SK-N-MC (cell line): ENCODE results near the gene ATP2B1.
"Not testable (repeated sequence)": the region's sequence is repeated elsewhere in the genome, so short reads cannot be mapped to it uniquely, and the experiment has no call there.

Experiments
- DNase-seq: peaks from one replicate; pipeline ENCODE4 v3.0.0-alpha.2; 2011; ENCODE audit warnings: low read depth, low spot score
- H3K27ac ChIP-seq: fragments of 200-600 bp; sonication (generic); 2 replicates; pipeline ENCODE4 v1.5.1; 2016; ENCODE audit warnings: mixed run types
- H3K36me3 ChIP-seq: fragments of 200-600 bp; sonication (generic); 2 replicates; pipeline ENCODE4 v1.6.1; 2017; ENCODE audit warnings: antibody characterized with exemption, low read length, mixed read lengths; ENCODE audit not compliant: insufficient read depth
- H3K4me3 ChIP-seq: fragments of 200-600 bp; sonication (generic); 2 replicates; pipeline ENCODE4 v1.5.1; 2016
- H3K9ac ChIP-seq: fragments of 200-600 bp; sonication (generic); 2 replicates; pipeline ENCODE4 v1.8.0; 2017; ENCODE audit warnings: mixed run types, mixed read lengths; ENCODE audit not compliant: insufficient read length
- H3K9me3 ChIP-seq: fragments of 200-600 bp; sonication (generic); 2 replicates; pipeline ENCODE4 v1.6.1; 2017; ENCODE audit warnings: low read depth, mild to moderate bottlenecking, antibody characterized with exemption, low read length, moderate library complexity, mixed read lengths
- EZH2 ChIP-seq: fragments of 200-600 bp; sonication (generic); IDR thresholded peaks from one replicate; pipeline ENCODE4 v1.6.1; 2017; ENCODE audit warnings: antibody characterized with exemption
- FOXP2 ChIP-seq: optimal IDR thresholded peaks from 2 replicates; pipeline ENCODE3; 2011; ENCODE audit warnings: mild to moderate bottlenecking, moderate library complexity; ENCODE audit not compliant: insufficient read depth; ENCODE audit errors: extremely low read length, control extremely low read depth
- POLR2AphosphoS5 ChIP-seq: IDR thresholded peaks from 2 replicates; pipeline ENCODE4 v1.6.1; 2012; ENCODE audit warnings: mild to moderate bottlenecking, low read depth, low read length, borderline replicate concordance

The ATP2B1 gene

DNA sequence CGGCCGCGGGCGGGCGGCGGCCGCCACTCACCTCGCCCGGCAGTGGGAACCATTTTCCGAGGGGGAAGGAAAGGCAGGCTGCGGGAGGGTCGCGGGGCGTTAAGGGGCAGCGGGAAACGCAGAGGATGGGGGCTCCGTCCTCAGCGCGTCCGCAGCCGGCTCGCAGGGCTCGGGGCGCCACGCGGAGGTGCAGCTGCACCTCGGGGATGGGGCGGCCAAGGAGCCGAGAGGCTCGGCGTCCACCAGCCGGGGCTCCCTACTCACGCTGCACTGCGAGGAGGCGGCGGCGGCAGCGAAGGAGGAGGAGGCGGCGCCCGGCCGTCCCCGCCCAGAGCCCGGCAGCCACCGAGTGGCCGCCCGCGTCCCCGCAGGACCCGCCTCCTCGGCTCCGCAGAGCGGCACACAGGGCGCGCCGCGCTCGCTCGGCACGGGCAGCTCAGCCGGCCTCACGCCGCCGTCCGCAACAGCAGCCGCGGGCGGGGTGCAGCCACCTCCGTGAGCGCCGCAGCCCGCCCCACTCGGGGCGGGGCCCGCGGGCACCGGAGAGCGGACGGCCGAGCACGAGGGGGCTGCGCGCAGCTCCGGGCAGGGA is at the start of gene ATP2B1:
ATP2B1 (minus strand) TSS at position 274 of the 592 bp plus-strand sequence. CDS start 52,952 bp downstream, outside the sequence.
- peak within 1 kb of the TSS; percentile 58; the same call in 1 of the 2 replicates for H3K27ac ChIP-seq
- TF ChIP-seq POLR2AphosphoS5 (no peak; the same call in 1 of the 2 replicates), EZH2 (no peak), FOXP2 (no peak)
- H3K4me3 ChIP-seq, result peak within 1 kb of the TSS; percentile 81
- H3K9ac ChIP-seq, result peak within 1 kb of the TSS; percentile 76
- no peak for DNase-seq
- no peaks in the 10 kb centered on the region for H3K9me3 ChIP-seq
- no peaks in the 10 kb centered on the region for H3K36me3 ChIP-seq

DNA sequence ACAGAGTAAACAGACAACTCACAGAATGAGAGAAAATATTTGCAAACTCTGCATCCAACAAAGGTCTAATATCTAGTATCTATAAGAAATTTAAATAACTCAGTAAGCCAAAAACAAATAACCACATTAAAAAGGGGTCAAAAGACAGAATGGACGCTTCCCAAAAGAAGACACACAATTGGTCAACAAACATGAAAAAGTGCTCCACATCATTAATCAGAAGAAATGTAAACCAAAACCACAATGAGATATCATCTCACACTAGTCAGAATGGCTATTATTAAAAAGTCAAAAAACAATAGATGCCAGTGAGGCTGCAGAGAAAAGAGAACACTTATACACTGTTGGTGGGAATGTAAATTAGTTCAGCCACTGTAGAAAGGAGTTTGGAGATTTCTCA is 49.3 kb upstream of the ATP2B1 start:
- not testable (repeated sequence) for H3K4me3 ChIP-seq, H3K9me3 ChIP-seq, H3K27ac ChIP-seq, DNase-seq, H3K36me3 ChIP-seq, H3K9ac ChIP-seq

DNA sequence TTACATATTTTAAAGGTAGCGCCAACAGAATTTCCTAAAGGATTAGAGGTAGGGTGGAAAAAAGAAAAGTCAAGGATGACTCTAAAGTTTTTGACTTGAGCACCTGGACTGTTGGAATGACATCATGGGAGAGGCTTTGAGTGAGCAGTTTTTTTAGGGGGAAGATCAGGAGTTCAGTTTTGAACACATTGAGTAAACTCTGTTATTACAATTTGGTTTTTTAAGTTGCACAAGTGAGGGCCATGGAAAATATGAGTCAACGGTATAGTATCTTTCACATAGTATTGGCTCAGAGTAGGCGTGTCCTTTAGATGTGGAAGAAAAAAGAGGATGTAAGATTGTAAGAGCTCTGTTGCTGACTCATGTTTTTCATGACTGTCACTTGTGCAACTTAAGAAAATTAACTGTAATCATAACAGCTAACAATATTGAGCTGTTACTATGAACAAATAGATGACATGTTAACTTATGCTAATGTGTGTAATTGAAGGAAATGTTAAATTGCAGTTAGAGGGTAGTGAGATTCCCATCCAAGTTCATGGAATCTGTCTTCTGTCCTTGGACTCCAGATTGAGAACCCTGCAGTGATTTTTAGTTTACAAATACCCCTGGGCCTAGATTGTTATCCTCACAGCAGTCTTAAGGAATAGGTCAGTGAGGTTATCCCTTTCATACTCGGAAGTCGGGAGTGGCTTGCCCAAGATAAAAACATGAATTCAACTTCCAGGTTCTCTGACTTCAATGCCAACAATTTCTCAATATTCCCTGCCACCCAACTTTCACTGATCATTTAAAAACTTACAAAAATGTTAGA is 48.2 kb upstream of the ATP2B1 start:
- H3K27ac ChIP-seq, result no peak overlapping the region
- DNase-seq, result peak; percentile 35

DNA sequence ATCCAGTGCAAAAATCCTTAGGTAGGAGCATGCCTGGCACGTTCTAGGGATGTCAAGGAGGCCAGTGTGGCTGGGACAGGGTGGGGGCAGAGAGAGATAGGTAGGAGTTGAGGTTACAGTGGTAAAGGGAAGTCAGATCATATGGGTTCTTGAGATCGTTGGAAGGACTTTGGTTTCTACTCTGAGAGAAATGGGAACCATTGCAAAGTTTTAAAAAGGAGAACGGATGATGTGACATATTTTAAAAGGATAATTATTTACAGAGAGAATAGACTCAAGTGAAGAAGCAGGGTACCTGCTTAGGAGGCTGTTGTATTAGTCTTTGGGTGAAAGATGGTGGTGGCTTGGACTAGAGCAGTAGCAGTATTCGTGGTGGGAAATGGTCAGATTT is 47.6 kb upstream of the ATP2B1 start:
- Histone ChIP-seq H3K9me3 (no peaks in the 10 kb centered on the region), H3K9ac (no peak overlapping the region), H3K4me3 (no peak overlapping the region), H3K27ac (no peak overlapping the region), H3K36me3 (no peaks in the 10 kb centered on the region)
- TF ChIP-seq FOXP2, result no peak
- TF ChIP-seq EZH2, result no peak
- no peak for TF ChIP-seq POLR2AphosphoS5
- no peak for DNase-seq

More for the DNA sequence above, 48.2 kb upstream of the ATP2B1 start:
- Histone ChIP-seq H3K9me3 (no peaks in the 10 kb centered on the region), H3K36me3 (no peaks in the 10 kb centered on the region), H3K4me3 (no peak overlapping the region), H3K9ac (no peak overlapping the region)
- TF ChIP-seq FOXP2, result no peak
- TF ChIP-seq POLR2AphosphoS5, result no peak

DNA sequence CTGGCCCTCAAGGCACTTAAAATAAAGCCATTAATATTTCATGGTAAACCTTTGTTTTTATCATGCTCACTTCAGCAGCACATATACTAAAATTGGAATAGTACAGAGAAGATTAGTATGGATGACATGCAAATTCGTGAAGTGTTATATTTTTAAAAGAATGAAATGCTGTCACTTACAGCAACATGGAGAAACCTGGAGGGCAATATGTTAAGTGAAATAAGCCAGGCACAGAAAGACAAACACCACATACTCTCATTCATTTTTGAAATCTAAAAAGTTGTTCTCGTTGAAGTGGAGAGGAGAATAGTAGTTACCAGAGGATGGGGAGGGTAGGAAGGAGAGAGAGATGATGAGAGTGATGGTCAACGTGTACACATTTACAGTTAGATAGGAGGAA is 45.4 kb upstream of the ATP2B1 start:
- H3K36me3 ChIP-seq, result no peaks in the 10 kb centered on the region
- H3K27ac ChIP-seq, result no peak overlapping the region
- TF ChIP-seq POLR2AphosphoS5 (no peak), EZH2 (no peak), FOXP2 (no peak)
- no peaks in the 10 kb centered on the region for H3K9me3 ChIP-seq
- H3K9ac ChIP-seq, result no peak overlapping the region
- DNase-seq, result no peak
- no peak overlapping the region for H3K4me3 ChIP-seq

DNA sequence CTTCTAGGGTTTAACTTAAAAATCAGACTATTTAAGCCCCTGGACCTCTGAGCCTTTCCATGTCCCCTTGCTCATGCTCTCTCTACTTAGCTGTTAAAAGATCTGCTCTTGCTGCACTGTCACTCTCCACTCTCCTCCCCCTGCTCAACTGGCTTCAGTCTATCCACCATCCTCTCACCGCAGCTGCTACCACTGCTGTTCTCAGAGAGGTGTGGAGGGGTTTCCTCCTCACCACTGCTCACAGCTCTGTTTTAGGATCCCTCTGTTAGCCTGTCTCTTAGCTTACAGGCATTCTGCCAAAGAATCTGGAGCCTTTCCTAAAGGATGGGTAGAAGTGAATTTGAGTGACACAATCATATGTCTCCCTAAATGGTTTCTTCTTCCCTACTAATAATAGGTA is 43.7 kb upstream of the ATP2B1 start:
- TF ChIP-seq EZH2 (no peak), POLR2AphosphoS5 (no peak), FOXP2 (no peak)

DNA sequence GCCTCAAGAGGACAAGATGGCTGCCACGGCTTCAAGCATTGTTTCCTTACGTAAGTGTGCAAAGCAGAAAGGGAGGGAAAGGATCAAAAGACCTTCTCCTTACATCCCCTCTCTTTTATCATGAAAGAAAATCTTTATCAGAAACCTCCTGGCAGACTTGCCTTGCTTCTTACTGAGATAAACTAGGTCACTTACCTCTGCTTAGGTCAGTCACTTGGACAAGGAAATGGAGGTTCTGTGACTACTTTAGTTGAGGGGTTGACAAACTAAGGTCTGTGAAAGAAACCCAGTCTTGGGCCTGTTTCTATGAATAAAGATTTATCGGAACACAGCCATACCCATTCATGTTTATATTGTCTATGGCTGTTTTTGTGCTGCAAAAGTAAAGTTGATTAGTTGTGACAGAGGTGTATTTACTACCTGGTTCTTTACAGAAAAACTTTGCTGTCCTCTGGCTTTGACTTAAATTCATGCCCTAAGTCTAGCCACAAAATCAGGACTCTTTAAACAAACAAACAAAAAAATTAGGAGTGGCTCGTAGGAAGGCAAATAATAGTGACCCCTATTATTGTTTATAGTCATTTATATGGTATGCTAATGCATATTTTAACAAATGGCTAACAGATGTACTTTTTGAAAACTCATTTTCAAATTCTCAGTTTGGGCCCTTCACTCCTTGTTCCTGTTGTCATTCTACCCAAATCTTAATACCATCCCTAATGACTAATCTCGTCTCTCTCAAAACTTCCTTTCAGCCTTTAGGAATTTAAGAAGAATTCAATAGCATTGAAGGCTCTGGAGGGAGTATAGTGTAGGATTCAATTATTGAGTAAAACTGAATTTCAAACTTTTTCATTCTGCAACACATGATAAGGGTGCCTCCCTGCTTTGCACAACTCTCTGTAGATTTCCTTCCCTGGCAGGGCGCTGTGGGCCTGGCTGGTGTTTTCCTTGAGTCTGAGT is 42.0 kb upstream of the ATP2B1 start:
- H3K9me3 ChIP-seq, result no peaks in the 10 kb centered on the region
- H3K27ac ChIP-seq, result no peak overlapping the region
- no peaks in the 10 kb centered on the region for H3K36me3 ChIP-seq
- TF ChIP-seq POLR2AphosphoS5 (no peak), EZH2 (no peak), FOXP2 (no peak)
- no peak for DNase-seq
- H3K9ac ChIP-seq, result no peak overlapping the region
- no peak overlapping the region for H3K4me3 ChIP-seq

More for the DNA sequence above, 43.7 kb upstream of the ATP2B1 start:
- no peaks in the 10 kb centered on the region for H3K36me3 ChIP-seq
- no peak for DNase-seq
- no peak overlapping the region for H3K4me3 ChIP-seq
- H3K27ac ChIP-seq, result no peak overlapping the region
- H3K9ac ChIP-seq, result no peak overlapping the region
- no peaks in the 10 kb centered on the region for H3K9me3 ChIP-seq

DNA sequence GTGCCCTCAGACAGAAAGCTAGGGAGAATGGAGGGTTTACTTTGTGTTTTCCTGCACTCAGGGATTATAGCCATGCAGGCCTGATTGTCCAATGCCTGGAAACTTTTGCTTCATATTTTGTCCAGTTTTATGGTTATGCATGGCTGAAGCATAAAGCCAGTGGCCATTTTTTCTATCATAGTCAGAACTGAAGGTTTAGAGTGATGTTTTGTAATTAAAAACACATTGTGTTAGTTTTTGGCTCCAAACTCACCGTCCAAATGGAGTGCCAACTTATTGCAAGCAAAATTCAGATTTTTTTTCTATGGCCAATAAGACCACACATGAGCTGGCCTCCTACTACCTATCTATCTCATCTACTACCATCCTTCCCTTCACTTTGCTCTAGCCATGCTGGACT is 40.2 kb upstream of the ATP2B1 start:
- H3K4me3 ChIP-seq, result no peak overlapping the region
- H3K27ac ChIP-seq, result no peak overlapping the region
- no peak for TF ChIP-seq FOXP2
- TF ChIP-seq POLR2AphosphoS5, result no peak
- no peak for TF ChIP-seq EZH2
- no peaks in the 10 kb centered on the region for H3K36me3 ChIP-seq
- H3K9ac ChIP-seq, result no peak overlapping the region
- H3K9me3 ChIP-seq, result no peaks in the 10 kb centered on the region
- DNase-seq, result no peak
